HepG2 (cell line): ENCODE data around the gene CNTF. TPM values are rescaled to one million over a fixed set of nuclear protein-coding genes. Genes with fewer than 3 reads are reported as not detected.
A peak's percentile ranks its signal among the peaks of the same experiment; 100 is the strongest.

ENCODE experiments used
- ETV6 ChIP-seq: sonication (generic); formaldehyde crosslinking; conservative IDR thresholded peaks from 2 replicates; pipeline ENCODE4 v1.4.0; 2020; ENCODE audit warnings: missing genetic modification reagents
- KAT2B ChIP-seq: fragments of 150-350 bp; IDR thresholded peaks from 2 replicates; pipeline ENCODE4 v1.6.1; 2014; ENCODE audit warnings: low read depth, low read length, borderline replicate concordance
- NCOR1 ChIP-seq: fragments of 200-600 bp; sonication (generic); IDR thresholded peaks from 2 replicates; pipeline ENCODE4 v1.7.0; 2017; ENCODE audit warnings: antibody characterized with exemption, low read length, borderline replicate concordance
- NFATC3 ChIP-seq: sonication (generic); formaldehyde crosslinking; IDR thresholded peaks from 2 replicates; pipeline ENCODE4 v1.5.1; 2020; ENCODE audit warnings: mild to moderate bottlenecking, missing genetic modification reagents
- TAF15 ChIP-seq: fragments of 200-400 bp; formaldehyde crosslinking; IDR thresholded peaks from one replicate; pipeline ENCODE4 v1.6.1; 2018; ENCODE audit warnings: mild to moderate bottlenecking, low read depth, low read length; ENCODE audit not compliant: poor library complexity, severe bottlenecking
- ZNF12 ChIP-seq: sonication (generic); formaldehyde crosslinking; IDR thresholded peaks from 2 replicates; pipeline ENCODE4 v1.5.0; 2020; ENCODE audit warnings: missing genetic modification reagents
- ZNF34 ChIP-seq: sonication (generic); formaldehyde crosslinking; IDR thresholded peaks from 2 replicates; pipeline ENCODE4 v1.4.0; 2020; ENCODE audit warnings: mild to moderate bottlenecking, missing genetic modification reagents, borderline replicate concordance
- polyA plus RNA-seq, 8 experiments: library from polyadenylated mRNA; depleted of rRNA in 3 of 8; stranded (reverse) in 7 of 8; unstranded in 1 of 8; fragments of >200 nt; fragmentation: Illumina TruSeq in 4 of 8; extraction: Trizol in 4 of 8; gene quantifications; 2 replicates each; pipeline versions ENCODE4 v1.2.1 to v1.2.3, GENCODE V29; 2011 to 2016; ENCODE audit warnings: low read depth in 4 of 8, missing spikeins in 1 of 8, mixed read lengths in 1 of 8; ENCODE audit not compliant: insufficient read depth in 1 of 8
- total RNA-seq, 5 experiments: library from RNA; depleted of rRNA; stranded (reverse); fragments of >200 nt; fragmentation: Illumina TruSeq; extraction: Trizol; gene quantifications; 2 replicates each; pipeline ENCODE4 v1.2.3, GENCODE V29; 2016; ENCODE audit warnings: low read depth in 1 of 5
- TF ChIP-seq, protein P1 (sequence below): sonication (generic); formaldehyde crosslinking; IDR thresholded peaks from 2 replicates; pipeline ENCODE4 v1.4.0; 2020; ENCODE audit warnings: missing genetic modification reagents
- TF ChIP-seq, protein P2 (sequence below): sonication (generic); formaldehyde crosslinking; IDR thresholded peaks from 2 replicates; pipeline ENCODE4 v1.4.0; 2020; ENCODE audit warnings: missing genetic modification reagents, borderline replicate concordance
- TF ChIP-seq, protein P3 (sequence below): sonication (generic); formaldehyde crosslinking; IDR thresholded peaks from 2 replicates; pipeline ENCODE4 v1.5.0; 2020; ENCODE audit warnings: mild to moderate bottlenecking, missing genetic modification reagents, moderate library complexity
- TF ChIP-seq, protein P4 (sequence below): sonication (generic); formaldehyde crosslinking; IDR thresholded peaks from 2 replicates; pipeline ENCODE4 v1.9.0; 2021; ENCODE audit warnings: mild to moderate bottlenecking, missing genetic modification reagents

The CNTF gene
- total and polyA plus RNA-seq, 2 of the 13 experiments (the other 11 are each of a cell fraction or from before 2014, with no cell fraction given), result 0.51 to 2.3 TPM

DNA sequence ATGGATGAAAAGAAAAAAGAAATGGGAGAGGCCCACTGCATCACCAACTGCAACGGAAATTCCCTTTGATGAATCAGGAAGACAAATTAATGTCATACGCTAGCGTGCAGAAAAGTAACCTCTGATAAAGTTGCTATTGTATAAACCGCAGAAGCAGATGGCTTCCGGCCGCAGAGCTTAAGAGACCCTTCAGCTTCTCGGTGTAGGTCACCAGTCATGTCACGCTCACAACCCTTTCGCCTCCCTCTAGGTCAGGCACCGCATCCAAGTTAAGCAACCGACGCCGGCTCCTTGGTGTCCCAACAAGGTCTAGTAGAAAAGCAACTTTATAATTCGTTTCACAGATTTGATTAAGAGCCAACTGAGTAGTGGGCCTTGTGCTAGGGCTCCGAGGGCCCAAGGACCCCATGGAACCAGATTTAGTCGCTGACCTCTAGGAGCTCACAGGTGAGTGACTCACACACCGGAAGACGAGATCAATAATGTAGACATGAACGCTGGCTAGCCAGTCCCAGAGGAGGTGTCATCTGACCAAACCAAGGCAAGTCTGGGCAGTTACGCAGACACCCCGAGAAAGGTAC lies 44.8 kb upstream of the CNTF start (continued):
- TF ChIP-seq, protein P1, sequence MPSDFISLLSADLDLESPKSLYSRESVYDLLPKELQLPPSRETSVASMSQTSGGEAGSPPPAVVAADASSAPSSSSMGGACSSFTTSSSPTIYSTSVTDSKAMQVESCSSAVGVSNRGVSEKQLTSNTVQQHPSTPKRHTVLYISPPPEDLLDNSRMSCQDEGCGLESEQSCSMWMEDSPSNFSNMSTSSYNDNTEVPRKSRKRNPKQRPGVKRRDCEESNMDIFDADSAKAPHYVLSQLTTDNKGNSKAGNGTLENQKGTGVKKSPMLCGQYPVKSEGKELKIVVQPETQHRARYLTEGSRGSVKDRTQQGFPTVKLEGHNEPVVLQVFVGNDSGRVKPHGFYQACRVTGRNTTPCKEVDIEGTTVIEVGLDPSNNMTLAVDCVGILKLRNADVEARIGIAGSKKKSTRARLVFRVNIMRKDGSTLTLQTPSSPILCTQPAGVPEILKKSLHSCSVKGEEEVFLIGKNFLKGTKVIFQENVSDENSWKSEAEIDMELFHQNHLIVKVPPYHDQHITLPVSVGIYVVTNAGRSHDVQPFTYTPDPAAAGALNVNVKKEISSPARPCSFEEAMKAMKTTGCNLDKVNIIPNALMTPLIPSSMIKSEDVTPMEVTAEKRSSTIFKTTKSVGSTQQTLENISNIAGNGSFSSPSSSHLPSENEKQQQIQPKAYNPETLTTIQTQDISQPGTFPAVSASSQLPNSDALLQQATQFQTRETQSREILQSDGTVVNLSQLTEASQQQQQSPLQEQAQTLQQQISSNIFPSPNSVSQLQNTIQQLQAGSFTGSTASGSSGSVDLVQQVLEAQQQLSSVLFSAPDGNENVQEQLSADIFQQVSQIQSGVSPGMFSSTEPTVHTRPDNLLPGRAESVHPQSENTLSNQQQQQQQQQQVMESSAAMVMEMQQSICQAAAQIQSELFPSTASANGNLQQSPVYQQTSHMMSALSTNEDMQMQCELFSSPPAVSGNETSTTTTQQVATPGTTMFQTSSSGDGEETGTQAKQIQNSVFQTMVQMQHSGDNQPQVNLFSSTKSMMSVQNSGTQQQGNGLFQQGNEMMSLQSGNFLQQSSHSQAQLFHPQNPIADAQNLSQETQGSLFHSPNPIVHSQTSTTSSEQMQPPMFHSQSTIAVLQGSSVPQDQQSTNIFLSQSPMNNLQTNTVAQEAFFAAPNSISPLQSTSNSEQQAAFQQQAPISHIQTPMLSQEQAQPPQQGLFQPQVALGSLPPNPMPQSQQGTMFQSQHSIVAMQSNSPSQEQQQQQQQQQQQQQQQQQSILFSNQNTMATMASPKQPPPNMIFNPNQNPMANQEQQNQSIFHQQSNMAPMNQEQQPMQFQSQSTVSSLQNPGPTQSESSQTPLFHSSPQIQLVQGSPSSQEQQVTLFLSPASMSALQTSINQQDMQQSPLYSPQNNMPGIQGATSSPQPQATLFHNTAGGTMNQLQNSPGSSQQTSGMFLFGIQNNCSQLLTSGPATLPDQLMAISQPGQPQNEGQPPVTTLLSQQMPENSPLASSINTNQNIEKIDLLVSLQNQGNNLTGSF (CRISPR knock-in tag), result 0 out of 2 replicates have a peak, but pooled peaks have one; percentile 20
- TF ChIP-seq NFATC3 (CRISPR knock-in tag) (no peak), ZNF34 (CRISPR knock-in tag) (no peak), NCOR1 (no peak), TAF15 (no peak), ETV6 (CRISPR knock-in tag) (no peak), KAT2B (peak; percentile 36; the same call in 1 of the 2 replicates), ZNF12 (CRISPR knock-in tag) (no peak)
- TF ChIP-seq, protein P2, sequence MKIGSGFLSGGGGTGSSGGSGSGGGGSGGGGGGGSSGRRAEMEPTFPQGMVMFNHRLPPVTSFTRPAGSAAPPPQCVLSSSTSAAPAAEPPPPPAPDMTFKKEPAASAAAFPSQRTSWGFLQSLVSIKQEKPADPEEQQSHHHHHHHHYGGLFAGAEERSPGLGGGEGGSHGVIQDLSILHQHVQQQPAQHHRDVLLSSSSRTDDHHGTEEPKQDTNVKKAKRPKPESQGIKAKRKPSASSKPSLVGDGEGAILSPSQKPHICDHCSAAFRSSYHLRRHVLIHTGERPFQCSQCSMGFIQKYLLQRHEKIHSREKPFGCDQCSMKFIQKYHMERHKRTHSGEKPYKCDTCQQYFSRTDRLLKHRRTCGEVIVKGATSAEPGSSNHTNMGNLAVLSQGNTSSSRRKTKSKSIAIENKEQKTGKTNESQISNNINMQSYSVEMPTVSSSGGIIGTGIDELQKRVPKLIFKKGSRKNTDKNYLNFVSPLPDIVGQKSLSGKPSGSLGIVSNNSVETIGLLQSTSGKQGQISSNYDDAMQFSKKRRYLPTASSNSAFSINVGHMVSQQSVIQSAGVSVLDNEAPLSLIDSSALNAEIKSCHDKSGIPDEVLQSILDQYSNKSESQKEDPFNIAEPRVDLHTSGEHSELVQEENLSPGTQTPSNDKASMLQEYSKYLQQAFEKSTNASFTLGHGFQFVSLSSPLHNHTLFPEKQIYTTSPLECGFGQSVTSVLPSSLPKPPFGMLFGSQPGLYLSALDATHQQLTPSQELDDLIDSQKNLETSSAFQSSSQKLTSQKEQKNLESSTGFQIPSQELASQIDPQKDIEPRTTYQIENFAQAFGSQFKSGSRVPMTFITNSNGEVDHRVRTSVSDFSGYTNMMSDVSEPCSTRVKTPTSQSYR (CRISPR knock-in tag), result no peak
- TF ChIP-seq, protein P3, sequence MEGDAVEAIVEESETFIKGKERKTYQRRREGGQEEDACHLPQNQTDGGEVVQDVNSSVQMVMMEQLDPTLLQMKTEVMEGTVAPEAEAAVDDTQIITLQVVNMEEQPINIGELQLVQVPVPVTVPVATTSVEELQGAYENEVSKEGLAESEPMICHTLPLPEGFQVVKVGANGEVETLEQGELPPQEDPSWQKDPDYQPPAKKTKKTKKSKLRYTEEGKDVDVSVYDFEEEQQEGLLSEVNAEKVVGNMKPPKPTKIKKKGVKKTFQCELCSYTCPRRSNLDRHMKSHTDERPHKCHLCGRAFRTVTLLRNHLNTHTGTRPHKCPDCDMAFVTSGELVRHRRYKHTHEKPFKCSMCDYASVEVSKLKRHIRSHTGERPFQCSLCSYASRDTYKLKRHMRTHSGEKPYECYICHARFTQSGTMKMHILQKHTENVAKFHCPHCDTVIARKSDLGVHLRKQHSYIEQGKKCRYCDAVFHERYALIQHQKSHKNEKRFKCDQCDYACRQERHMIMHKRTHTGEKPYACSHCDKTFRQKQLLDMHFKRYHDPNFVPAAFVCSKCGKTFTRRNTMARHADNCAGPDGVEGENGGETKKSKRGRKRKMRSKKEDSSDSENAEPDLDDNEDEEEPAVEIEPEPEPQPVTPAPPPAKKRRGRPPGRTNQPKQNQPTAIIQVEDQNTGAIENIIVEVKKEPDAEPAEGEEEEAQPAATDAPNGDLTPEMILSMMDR (CRISPR knock-in tag), result no peak
- TF ChIP-seq, protein P4, sequence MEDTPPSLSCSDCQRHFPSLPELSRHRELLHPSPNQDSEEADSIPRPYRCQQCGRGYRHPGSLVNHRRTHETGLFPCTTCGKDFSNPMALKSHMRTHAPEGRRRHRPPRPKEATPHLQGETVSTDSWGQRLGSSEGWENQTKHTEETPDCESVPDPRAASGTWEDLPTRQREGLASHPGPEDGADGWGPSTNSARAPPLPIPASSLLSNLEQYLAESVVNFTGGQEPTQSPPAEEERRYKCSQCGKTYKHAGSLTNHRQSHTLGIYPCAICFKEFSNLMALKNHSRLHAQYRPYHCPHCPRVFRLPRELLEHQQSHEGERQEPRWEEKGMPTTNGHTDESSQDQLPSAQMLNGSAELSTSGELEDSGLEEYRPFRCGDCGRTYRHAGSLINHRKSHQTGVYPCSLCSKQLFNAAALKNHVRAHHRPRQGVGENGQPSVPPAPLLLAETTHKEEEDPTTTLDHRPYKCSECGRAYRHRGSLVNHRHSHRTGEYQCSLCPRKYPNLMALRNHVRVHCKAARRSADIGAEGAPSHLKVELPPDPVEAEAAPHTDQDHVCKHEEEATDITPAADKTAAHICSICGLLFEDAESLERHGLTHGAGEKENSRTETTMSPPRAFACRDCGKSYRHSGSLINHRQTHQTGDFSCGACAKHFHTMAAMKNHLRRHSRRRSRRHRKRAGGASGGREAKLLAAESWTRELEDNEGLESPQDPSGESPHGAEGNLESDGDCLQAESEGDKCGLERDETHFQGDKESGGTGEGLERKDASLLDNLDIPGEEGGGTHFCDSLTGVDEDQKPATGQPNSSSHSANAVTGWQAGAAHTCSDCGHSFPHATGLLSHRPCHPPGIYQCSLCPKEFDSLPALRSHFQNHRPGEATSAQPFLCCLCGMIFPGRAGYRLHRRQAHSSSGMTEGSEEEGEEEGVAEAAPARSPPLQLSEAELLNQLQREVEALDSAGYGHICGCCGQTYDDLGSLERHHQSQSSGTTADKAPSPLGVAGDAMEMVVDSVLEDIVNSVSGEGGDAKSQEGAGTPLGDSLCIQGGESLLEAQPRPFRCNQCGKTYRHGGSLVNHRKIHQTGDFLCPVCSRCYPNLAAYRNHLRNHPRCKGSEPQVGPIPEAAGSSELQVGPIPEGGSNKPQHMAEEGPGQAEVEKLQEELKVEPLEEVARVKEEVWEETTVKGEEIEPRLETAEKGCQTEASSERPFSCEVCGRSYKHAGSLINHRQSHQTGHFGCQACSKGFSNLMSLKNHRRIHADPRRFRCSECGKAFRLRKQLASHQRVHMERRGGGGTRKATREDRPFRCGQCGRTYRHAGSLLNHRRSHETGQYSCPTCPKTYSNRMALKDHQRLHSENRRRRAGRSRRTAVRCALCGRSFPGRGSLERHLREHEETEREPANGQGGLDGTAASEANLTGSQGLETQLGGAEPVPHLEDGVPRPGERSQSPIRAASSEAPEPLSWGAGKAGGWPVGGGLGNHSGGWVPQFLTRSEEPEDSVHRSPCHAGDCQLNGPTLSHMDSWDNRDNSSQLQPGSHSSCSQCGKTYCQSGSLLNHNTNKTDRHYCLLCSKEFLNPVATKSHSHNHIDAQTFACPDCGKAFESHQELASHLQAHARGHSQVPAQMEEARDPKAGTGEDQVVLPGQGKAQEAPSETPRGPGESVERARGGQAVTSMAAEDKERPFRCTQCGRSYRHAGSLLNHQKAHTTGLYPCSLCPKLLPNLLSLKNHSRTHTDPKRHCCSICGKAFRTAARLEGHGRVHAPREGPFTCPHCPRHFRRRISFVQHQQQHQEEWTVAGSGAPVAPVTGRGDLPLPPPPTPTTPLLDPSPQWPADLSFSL (CRISPR knock-in tag), result no peak
